Measurements from ENCODE around the gene AKT1S1. TPM values are rescaled to one million over a fixed set of nuclear protein-coding genes. Genes with fewer than 3 reads are reported as not detected.

AKT1S1 gene
- total and polyA plus RNA-seq, 2 donors from 2014 or later, result 33.7 to 47.2 TPM

DNA sequence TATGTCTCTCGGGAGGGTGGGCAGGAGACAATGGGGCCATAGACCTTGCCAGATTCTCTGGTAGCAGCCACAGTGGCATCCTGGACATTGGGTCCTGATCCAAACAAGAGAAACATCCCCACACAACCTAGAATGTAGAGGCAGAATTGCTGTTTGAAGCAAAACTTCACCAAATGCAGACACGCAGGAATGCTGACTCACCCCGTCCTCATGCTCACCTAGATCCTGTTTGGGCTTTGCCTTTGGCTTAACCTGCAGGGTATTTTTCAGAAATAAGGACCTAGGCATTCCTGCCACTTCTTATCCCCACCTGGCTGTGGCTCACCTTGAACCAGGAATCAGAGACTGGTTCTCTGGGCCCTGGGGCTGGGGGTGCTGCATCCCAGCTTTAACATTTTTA, 7.6 kb upstream of the AKT1S1 start:
- H3K9ac ChIP-seq (ENCODE audit: low read length in 3 of 3), result no peak overlapping the region
- H3K27ac ChIP-seq (ENCODE audit: low read depth in 2 of 2, low read length in 2 of 2), result no peak overlapping the region
- no peaks in the 10 kb centered on the region for H3K27me3 ChIP-seq (ENCODE audit: control insufficient read depth, insufficient read depth, low read length)
- H3K9me3 ChIP-seq (ENCODE audit: control insufficient read depth in 2 of 3, insufficient read depth in 1 of 3, low read length in 3 of 3), result peaks cover 0 to 5% (median 0%) of the 10 kb centered on the region in 3 donors
- peaks cover 6 to 51% (median 34%) of the 10 kb centered on the region in 3 donors for H3K36me3 ChIP-seq (ENCODE audit: control insufficient read depth in 2 of 3, insufficient read depth in 3 of 3, low read length in 3 of 3)
- H3K4me1 ChIP-seq (ENCODE audit: control insufficient read depth in 2 of 3, insufficient read depth in 2 of 3, low read depth in 1 of 3, low read length in 3 of 3), result peaks cover 0 to 2% (median 0%) of the 10 kb centered on the region in 3 donors
- no peak overlapping the region for H3K4me3 ChIP-seq (ENCODE audit: low read length in 3 of 3)
- intact Hi-C loops (cut with DNase I), result no loop called here
- FAIRE-seq (no peak), DNase-seq (no peak)
- TF ChIP-seq, protein P1, sequence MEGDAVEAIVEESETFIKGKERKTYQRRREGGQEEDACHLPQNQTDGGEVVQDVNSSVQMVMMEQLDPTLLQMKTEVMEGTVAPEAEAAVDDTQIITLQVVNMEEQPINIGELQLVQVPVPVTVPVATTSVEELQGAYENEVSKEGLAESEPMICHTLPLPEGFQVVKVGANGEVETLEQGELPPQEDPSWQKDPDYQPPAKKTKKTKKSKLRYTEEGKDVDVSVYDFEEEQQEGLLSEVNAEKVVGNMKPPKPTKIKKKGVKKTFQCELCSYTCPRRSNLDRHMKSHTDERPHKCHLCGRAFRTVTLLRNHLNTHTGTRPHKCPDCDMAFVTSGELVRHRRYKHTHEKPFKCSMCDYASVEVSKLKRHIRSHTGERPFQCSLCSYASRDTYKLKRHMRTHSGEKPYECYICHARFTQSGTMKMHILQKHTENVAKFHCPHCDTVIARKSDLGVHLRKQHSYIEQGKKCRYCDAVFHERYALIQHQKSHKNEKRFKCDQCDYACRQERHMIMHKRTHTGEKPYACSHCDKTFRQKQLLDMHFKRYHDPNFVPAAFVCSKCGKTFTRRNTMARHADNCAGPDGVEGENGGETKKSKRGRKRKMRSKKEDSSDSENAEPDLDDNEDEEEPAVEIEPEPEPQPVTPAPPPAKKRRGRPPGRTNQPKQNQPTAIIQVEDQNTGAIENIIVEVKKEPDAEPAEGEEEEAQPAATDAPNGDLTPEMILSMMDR (IDR thresholded peaks at IDR 0.05; ENCODE audit: borderline replicate concordance, extremely low read depth, insufficient read depth), result no peak

DNA sequence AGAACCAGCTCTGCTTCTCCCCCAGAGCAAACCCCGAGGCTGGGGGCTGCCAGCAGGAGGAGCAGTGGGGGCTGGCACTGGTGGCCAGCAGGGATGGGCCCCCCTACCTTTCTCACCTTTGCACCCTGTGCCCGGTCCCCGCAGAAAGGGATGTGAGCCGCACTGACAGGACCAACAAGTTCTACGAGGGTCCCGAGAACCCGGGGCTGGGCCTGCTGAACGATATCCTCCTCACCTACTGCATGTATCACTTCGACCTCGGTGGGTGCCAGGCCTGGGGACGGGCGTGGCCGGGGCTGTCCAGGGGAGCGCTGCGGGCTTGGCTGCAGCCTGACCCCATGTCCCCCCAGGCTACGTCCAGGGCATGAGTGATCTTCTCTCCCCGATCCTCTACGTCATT, 7.0 kb upstream of the AKT1S1 start:
- Histone ChIP-seq H3K4me3 (ENCODE audit: low read length in 3 of 3) (no peak overlapping the region), H3K27me3 (ENCODE audit: control insufficient read depth, insufficient read depth, low read length) (no peaks in the 10 kb centered on the region), H3K36me3 (ENCODE audit: control insufficient read depth in 2 of 3, insufficient read depth in 3 of 3, low read length in 3 of 3) (peaks cover 8 to 56% (median 34%) of the 10 kb centered on the region in 3 donors), H3K27ac (ENCODE audit: low read depth in 2 of 2, low read length in 2 of 2) (no peak overlapping the region), H3K4me1 (ENCODE audit: control insufficient read depth in 2 of 3, insufficient read depth in 2 of 3, low read depth in 1 of 3, low read length in 3 of 3) (peaks cover 0 to 2% (median 0%) of the 10 kb centered on the region in 3 donors), H3K9me3 (ENCODE audit: control insufficient read depth in 2 of 3, insufficient read depth in 1 of 3, low read length in 3 of 3) (peaks cover 0 to 5% (median 0%) of the 10 kb centered on the region in 3 donors), H3K9ac (ENCODE audit: low read length in 3 of 3) (no peak overlapping the region)
- peak in 2 of 5 donors; percentile 48 to 74 for DNase-seq
- intact Hi-C loops (cut with DNase I), result no loop called here
- no peak for FAIRE-seq
- TF ChIP-seq, protein P1 (IDR thresholded peaks at IDR 0.05; ENCODE audit: borderline replicate concordance, extremely low read depth, insufficient read depth), result no peak

DNA sequence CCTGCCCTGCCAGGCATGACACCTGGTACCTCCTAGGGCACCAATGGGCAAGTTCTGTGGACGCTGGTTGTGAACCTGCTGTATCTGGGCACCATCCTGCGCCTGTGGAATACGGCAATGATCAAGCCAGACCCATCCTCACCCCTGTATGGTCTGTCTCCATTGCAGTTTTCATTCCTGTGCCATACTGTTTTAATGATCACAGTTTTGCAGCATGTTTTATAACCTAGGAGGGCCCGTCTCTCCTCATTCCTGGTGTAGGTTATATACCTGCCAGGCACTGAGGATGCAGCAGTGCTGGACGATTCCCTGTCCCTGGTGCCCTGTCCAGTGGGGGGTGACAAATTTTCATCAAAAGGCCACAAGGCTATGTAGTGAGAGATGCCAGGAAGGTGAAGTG, 5.9 kb upstream of the AKT1S1 start:
- Histone ChIP-seq H3K4me3 (ENCODE audit: low read length in 3 of 3) (no peak overlapping the region), H3K9me3 (ENCODE audit: control insufficient read depth in 2 of 3, insufficient read depth in 1 of 3, low read length in 3 of 3) (peaks cover 0 to 5% (median 0%) of the 10 kb centered on the region in 3 donors), H3K27ac (ENCODE audit: low read depth in 2 of 2, low read length in 2 of 2) (no peak overlapping the region), H3K4me1 (ENCODE audit: control insufficient read depth in 2 of 3, insufficient read depth in 2 of 3, low read depth in 1 of 3, low read length in 3 of 3) (peaks cover 0 to 11% (median 6%) of the 10 kb centered on the region in 3 donors), H3K36me3 (ENCODE audit: control insufficient read depth in 2 of 3, insufficient read depth in 3 of 3, low read length in 3 of 3) (peaks cover 8 to 63% (median 34%) of the 10 kb centered on the region in 3 donors), H3K9ac (ENCODE audit: low read length in 3 of 3) (no peak overlapping the region), H3K27me3 (ENCODE audit: control insufficient read depth, insufficient read depth, low read length) (no peaks in the 10 kb centered on the region)
- DNase-seq, result no peak
- FAIRE-seq, result no peak
- intact Hi-C loops (cut with DNase I), result no loop called here
- TF ChIP-seq, protein P1 (IDR thresholded peaks at IDR 0.05; ENCODE audit: borderline replicate concordance, extremely low read depth, insufficient read depth), result no peak

DNA sequence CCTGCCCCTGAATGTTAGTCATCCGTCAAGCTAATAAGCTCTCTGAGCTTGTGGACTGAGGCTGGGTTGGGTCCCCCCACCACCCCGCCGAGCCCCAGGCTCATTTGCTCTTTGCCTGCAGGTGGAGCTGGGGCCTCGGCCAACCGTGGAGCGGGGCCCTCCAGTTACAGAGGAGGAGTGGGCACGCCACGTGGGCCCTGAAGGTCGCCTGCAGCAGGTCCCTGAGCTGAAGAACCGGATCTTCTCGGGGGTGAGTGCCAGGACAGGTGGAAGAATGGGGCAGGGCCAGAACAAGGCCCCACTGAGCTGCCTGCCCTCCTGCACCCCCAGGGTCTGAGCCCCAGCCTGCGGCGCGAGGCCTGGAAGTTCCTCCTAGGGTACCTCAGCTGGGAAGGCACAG, 5.5 kb upstream of the AKT1S1 start:
- TF ChIP-seq, protein P1 (IDR thresholded peaks at IDR 0.05; ENCODE audit: borderline replicate concordance, extremely low read depth, insufficient read depth), result no peak
- DNase-seq (peak in 2 of 5 donors; percentile 32 to 76), FAIRE-seq (no peak)
- H3K27ac ChIP-seq (ENCODE audit: low read depth in 2 of 2, low read length in 2 of 2), result no peak overlapping the region
- H3K4me3 ChIP-seq (ENCODE audit: low read length in 3 of 3), result no peak overlapping the region
- H3K27me3 ChIP-seq (ENCODE audit: control insufficient read depth, insufficient read depth, low read length), result no peaks in the 10 kb centered on the region
- peaks cover 0 to 13% (median 6%) of the 10 kb centered on the region in 3 donors for H3K4me1 ChIP-seq (ENCODE audit: control insufficient read depth in 2 of 3, insufficient read depth in 2 of 3, low read depth in 1 of 3, low read length in 3 of 3)
- intact Hi-C loops (cut with DNase I), result no loop called here
- H3K9me3 ChIP-seq (ENCODE audit: control insufficient read depth in 2 of 3, insufficient read depth in 1 of 3, low read length in 3 of 3), result peaks cover 0 to 5% (median 0%) of the 10 kb centered on the region in 3 donors
- H3K36me3 ChIP-seq (ENCODE audit: control insufficient read depth in 2 of 3, insufficient read depth in 3 of 3, low read length in 3 of 3), result peaks cover 8 to 63% (median 34%) of the 10 kb centered on the region in 3 donors
- no peak overlapping the region for H3K9ac ChIP-seq (ENCODE audit: low read length in 3 of 3)

Measured in kidney (tissue), 14 donors.